ENCODE measurements around the gene SIGMAR1.

DNA sequence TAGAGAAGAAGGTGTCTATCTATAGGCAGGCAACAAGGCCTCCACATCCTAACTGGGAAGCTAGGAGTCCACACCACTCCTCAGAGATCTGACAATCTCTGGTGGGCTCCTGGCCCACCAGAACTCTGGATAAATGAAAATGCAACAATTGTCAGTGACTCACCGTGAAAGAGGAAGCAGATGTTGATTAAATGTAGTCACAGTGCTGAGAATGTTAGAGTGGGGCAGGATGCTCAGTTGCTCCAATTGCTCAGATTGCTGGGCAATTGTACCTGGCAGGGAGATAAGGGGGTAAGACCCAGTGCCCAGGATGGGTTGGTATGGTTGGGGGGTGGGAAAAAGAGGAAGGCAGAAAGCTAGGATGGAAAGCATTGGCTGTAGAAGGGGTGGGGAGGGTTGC lies 49.1 kb upstream of the SIGMAR1 start:
- TF ChIP-seq, protein P1, sequence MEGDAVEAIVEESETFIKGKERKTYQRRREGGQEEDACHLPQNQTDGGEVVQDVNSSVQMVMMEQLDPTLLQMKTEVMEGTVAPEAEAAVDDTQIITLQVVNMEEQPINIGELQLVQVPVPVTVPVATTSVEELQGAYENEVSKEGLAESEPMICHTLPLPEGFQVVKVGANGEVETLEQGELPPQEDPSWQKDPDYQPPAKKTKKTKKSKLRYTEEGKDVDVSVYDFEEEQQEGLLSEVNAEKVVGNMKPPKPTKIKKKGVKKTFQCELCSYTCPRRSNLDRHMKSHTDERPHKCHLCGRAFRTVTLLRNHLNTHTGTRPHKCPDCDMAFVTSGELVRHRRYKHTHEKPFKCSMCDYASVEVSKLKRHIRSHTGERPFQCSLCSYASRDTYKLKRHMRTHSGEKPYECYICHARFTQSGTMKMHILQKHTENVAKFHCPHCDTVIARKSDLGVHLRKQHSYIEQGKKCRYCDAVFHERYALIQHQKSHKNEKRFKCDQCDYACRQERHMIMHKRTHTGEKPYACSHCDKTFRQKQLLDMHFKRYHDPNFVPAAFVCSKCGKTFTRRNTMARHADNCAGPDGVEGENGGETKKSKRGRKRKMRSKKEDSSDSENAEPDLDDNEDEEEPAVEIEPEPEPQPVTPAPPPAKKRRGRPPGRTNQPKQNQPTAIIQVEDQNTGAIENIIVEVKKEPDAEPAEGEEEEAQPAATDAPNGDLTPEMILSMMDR (IDR thresholded peaks at IDR 0.05) = no peak
- no peak for TF ChIP-seq ZFX (IDR thresholded peaks at IDR 0.05; ENCODE audit: borderline replicate concordance)
